ENCODE results near the gene HLA-DRB1.
"Not testable (repeated sequence)": the region's sequence is repeated elsewhere in the genome, so short reads cannot be mapped to it uniquely, and the experiment has no call there.

HLA-DRB1 gene

DNA sequence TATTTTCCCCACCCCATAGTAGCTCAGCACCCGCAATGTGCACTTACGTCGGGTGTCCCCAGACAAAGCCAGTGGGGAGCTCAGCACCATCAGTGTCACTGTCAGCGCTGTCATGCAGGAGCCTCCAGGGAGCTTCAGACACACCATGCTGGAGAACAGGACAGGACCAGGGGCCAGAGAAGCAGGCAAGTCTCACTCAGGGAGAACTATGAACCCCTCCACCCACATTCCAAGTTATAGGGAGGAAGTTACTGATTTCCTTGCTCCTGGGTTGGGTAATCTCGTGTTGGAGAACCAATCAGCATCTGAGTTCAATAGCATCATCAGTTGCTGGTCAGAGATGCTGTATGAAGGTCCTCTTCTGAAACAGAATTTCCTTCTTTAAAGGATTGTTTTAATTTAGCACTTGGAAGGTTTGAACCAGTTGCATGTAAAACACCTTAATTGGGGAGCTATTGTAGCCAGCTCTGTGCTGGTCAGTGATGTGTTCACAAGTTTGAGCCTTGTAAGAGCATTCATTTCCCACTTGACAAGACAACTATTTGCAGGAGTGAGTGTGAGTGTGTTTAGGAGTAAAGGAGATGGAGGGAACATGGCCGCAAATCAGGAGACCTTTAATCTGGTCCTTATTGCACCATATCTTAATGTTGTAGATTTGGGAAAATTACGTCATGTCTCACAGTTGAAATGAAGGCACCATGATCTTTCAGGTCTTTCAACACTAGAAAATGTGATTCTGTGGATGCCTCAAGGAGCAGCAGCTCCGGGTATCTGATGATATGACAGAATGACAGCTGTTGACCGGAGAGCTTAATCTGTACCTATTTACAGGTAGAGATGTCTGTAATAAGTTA, at the start of gene HLA-DRB1:
Gene HLA-DRB1 (minus strand): TSS at position 253 of the 854 bp plus-strand sequence. CDS start 106 bp downstream, at position 147.
- no peak for DNase-seq (ENCODE audit: low read depth in 3 of 3)

DNA sequence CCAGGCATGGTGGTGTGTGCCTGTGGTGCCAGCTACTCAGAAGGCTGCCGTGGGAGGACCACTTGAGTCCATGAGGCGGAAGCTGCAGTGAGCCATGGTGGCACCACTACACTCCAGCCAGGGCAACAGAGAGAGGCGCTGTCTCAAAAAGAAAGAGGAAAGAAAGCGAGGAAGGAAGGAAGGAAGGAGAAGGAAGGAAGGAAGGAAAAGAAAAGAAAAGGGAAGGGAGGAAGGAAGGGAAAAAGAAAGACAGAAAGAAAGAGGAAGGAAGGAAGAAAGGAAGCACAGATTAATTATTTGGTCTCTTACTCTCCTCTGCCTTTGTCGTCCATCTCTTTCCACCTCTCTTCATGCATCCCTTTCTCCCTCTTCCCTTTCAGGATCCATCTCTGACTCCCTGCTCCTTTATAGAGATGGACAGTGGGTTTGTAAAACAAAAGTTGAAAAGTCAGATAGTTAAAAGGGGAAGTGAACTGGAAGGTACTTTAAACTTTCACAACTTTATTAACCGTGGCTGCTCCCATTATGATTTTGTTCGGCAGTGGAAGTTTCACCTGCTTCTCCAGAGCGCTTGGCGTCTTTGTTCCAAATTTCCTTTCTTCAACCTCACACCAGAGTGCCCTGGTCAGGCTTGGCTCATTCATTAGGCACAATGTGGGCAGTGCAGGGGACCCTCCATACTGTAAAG, 49.0 kb upstream of the HLA-DRB1 start:
- no peak for DNase-seq (ENCODE audit: low read depth in 3 of 3)

GRCh38 chr6:32637883-32638282, 48.2 kb upstream of the HLA-DRB1 start:
- no peak for DNase-seq (ENCODE audit: low read depth in 3 of 3)

GRCh38 chr6:32637219-32637880, 47.7 kb upstream of the HLA-DRB1 start, which contains the start of gene HLA-DQA1:
Gene HLA-DQA1 (plus strand): TSS chr6:32637406. CDS start chr6:32637459, 53 bp downstream.
- DNase-seq (ENCODE audit: low read depth in 3 of 3): no peak

- no peak for DNase-seq (ENCODE audit: low read depth in 3 of 3)
These were observed 46.0 kb upstream of the HLA-DRB1 start for GRCh38 chr6:32635526-32636123.

- not testable (repeated sequence) for DNase-seq (ENCODE audit: low read depth in 3 of 3)
These were observed 40.1 kb upstream of the HLA-DRB1 start for GRCh38 chr6:32629793-32630192.

GRCh38 chr6:32627831-32628230, 38.2 kb upstream of the HLA-DRB1 start:
- no peak for DNase-seq (ENCODE audit: low read depth in 3 of 3)

DNA sequence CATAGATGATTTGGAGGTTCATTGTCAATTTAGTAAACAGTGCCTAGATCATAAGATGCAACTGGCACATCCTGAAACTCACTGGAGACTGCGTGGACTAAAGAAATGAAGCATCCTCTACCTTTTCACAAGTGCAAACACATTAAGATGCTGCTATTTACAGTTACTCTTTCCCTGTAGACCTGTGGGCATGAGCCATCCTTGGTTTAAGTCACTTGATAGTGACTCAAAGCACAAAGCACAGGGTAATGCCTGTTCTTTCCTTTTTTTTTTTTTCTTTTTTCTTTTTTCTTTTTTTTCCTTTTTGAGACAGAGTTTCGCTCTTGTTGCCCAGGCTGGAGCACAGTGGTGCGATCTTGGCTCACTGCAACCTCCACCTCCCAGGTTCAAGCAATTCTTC, 37.6 kb upstream of the HLA-DRB1 start:
- DNase-seq (ENCODE audit: low read depth in 3 of 3): no peak

GRCh38 chr6:32625137-32625536, 35.5 kb upstream of the HLA-DRB1 start:
- no peak for DNase-seq (ENCODE audit: low read depth in 3 of 3)

- no peak for DNase-seq (ENCODE audit: low read depth in 3 of 3)
These were observed 34.9 kb upstream of the HLA-DRB1 start for GRCh38 chr6:32624565-32624964.

DNA sequence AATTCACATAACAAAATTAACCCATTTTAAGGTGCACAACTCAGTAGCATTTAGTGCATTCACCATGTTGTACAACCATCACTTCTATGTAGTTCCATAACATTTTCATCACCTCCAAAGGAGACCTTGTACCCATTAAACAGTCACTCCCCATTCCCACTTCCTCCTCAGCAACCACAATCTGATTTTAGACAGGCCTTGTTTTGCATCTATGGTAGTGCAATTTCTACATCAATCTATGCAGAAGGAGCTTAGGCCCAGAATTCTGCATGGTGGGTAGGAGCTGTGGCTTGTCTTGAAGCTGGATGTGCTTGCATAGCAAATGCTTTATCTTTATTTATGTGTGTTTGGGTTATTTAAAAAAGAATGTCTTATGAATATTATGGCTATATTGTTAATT, 34.0 kb upstream of the HLA-DRB1 start:
- no peak for DNase-seq (ENCODE audit: low read depth in 3 of 3)

DNA sequence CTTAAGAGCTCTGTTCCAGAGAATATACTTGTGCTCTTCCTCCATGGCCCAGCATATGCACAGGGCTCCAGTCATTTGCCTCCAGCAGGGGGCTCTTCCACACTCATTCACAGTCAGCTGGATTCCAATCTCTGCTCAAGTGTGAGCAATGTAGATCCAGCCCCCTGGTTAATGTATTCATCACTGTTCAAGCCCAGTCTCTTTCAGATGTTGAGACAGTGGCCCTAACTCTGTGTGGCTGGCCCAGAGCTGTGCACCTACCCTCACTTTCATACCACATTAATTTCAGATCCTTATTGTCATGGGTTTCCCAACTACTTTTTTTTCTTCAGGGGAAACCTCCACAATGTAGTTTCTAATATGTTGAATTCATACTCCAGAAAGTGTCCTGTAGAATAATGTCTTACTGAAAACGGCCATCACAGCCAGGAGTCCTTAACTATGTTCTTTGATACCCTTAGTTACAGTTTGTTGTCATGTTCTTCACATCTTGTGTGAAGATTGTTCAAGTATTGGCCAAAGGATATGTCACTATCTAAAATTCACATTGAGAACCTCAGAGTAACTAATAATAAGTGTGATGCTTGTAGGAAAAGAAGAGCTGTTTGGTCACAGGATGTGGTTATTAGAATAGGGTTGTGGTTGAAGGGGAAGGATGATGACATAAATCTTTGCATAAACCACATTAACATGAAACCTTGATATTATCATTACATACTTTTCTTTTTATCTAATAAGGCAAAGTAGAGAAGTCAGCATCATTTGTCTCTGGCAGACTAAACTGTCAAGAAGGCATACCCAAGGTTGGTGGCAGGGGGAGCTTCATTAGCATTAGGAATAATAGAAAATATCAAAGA, 33.1 kb upstream of the HLA-DRB1 start:
- DNase-seq (ENCODE audit: low read depth in 3 of 3): peak in 1 of 3 experiments; percentile 37

GRCh38 chr6:32621372-32621771, 31.7 kb upstream of the HLA-DRB1 start:
- no peak for DNase-seq (ENCODE audit: low read depth in 3 of 3)

DNA sequence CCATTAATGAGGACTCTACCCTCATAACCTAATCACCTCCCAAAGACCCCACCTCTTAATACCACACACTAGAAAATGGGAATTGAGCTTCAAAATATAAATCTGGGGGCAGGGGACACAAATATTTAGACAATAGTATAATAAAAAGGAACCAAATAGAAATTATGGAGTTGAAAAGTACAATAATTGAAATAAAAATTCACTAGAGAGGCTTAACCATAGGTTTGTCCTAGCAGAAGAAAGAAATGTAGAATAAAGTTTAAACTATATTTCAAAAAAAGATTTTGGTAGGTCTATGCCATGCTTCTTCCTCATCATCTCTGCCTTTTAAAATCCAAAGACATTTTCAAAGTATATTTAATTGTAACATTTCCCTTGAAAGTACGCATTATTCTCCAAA, 28.1 kb upstream of the HLA-DRB1 start:
- DNase-seq (ENCODE audit: low read depth in 3 of 3): no peak

GRCh38 chr6:32615885-32616532, 26.4 kb upstream of the HLA-DRB1 start:
- no peak for DNase-seq (ENCODE audit: low read depth in 3 of 3)

GRCh38 chr6:32614366-32615081, 24.9 kb upstream of the HLA-DRB1 start:
- DNase-seq (ENCODE audit: low read depth in 3 of 3): no peak

DNA sequence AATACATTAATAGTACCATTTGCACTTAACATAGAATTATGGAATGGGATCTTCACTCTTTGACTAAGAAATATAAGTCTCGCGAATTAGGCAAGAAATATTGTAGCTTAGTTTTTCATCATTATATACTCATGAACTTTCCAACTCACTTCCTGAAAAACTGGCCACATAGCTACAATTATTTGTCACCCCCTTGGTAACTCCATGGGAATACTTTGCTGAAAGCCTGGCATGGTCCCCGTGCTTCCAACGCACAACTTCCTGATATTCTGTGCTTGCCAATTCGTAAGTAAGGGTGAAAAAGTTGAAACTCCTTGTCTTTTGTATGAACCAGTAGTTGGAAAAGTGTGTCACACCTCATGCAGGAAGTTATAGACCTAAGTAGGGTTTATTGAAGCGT, 23.8 kb upstream of the HLA-DRB1 start:
- DNase-seq (ENCODE audit: low read depth in 3 of 3): no peak

- DNase-seq (ENCODE audit: low read depth in 3 of 3): no peak
These were observed 21.1 kb upstream of the HLA-DRB1 start for GRCh38 chr6:32610682-32611296.

Data from stimulated activated CD4-positive, alpha-beta T cell treated with anti-CD3 and anti-CD28 coated beads, TNF-alpha, amount 100 ng/mL, for 24 hours (primary cell).